Daoy (cell line): ENCODE data around the gene LRFN4. TPM values are rescaled to one million over a fixed set of nuclear protein-coding genes. Genes with fewer than 3 reads are reported as not detected.

Experiments
- DNase-seq: peaks from one replicate; pipeline ENCODE4 v3.0.0-alpha.2; 2015; ENCODE audit warnings: low read depth
- total RNA-seq: library from RNA; depleted of rRNA; stranded (reverse); fragments of >200 nt; shearing (Covaris generic); gene quantifications from 2 replicates; pipeline ENCODE4 v1.2.3, GENCODE V29; 2014; rRNA removed

Gene LRFN4
- total RNA-seq, 1 experiment from 2014 or later = 23.9 TPM

- no peak for DNase-seq
Measured at GRCh38 chr11:66889960-66890359, 33.1 kb downstream of the LRFN4 start.

GRCh38 chr11:66891851-66892660 lies 35.2 kb downstream of the LRFN4 start:
- DNase-seq = peak; percentile 91

GRCh38 chr11:66892911-66893310 lies 36.0 kb downstream of the LRFN4 start:
- no peak for DNase-seq

- DNase-seq = no peak
Measured at GRCh38 chr11:66894141-66894540, 37.3 kb downstream of the LRFN4 start.

- DNase-seq = no peak
Measured at GRCh38 chr11:66901964-66902390, 45.1 kb downstream of the LRFN4 start.

GRCh38 chr11:66902486-66903177 lies 45.8 kb downstream of the LRFN4 start:
- DNase-seq = no peak

GRCh38 chr11:66904055-66904454 lies 47.2 kb downstream of the LRFN4 start:
- peak; percentile 67 for DNase-seq

- no peak for DNase-seq
Measured at GRCh38 chr11:66904561-66904960, 47.7 kb downstream of the LRFN4 start.

- no peak for DNase-seq
Measured at GRCh38 chr11:66904981-66905521, 48.2 kb downstream of the LRFN4 start.

GRCh38 chr11:66905631-66906030 lies 48.8 kb downstream of the LRFN4 start:
- DNase-seq = no peak

GRCh38 chr11:66906061-66906733 lies 49.3 kb downstream of the LRFN4 start:
- peak; percentile 50 for DNase-seq

- no peak for DNase-seq
Measured at GRCh38 chr11:66907751-66908630, 51.1 kb downstream of the LRFN4 start.

GRCh38 chr11:66909181-66909580 lies 52.3 kb downstream of the LRFN4 start:
- no peak for DNase-seq

GRCh38 chr11:66910016-66910415 lies 53.2 kb downstream of the LRFN4 start:
- DNase-seq = no peak

Other genes starting within 250 kb of the LRFN4 start
- gene RBM14, start 240.4 kb upstream of the LRFN4 start, total RNA-seq = 37.5 and 45.5 TPM in 2 replicates
- 87.1 and 107 TPM in 2 replicates for gene RBM4, start 218.4 kb upstream of the LRFN4 start, total RNA-seq
- gene RBM4B, start 179.2 kb upstream of the LRFN4 start, total RNA-seq = 12.7 and 12.9 TPM in 2 replicates
- 28.5 and 37.1 TPM in 2 replicates for gene SPTBN2, start 127.8 kb upstream of the LRFN4 start, total RNA-seq
- gene RCE1, start 13.6 kb upstream of the LRFN4 start, total RNA-seq = 21.3 and 24.2 TPM in 2 replicates
- gene PC, start 101.3 kb downstream of the LRFN4 start, total RNA-seq = 15.2 and 28.4 TPM in 2 replicates
- not detected in 2 replicates for gene C11orf86, start 118.2 kb downstream of the LRFN4 start, total RNA-seq
- 0.15 and 1.1 TPM in 2 replicates for gene SYT12, start 166.1 kb downstream of the LRFN4 start, total RNA-seq
- not detected in 2 replicates for gene RHOD, start 199.8 kb downstream of the LRFN4 start, total RNA-seq